ENCODE data around the gene LRRC2. TPM values are rescaled to one million over a fixed set of nuclear protein-coding genes. Genes with fewer than 3 reads are reported as not detected.

The LRRC2 gene
- total and polyA plus RNA-seq, 2 of the 13 experiments (the other 11 are each of a cell fraction or from before 2014, with no cell fraction given) = 0.27 to 0.58 TPM

- in situ Hi-C loops (cut with HindIII; ENCODE audit: extremely low pct_ligation_motif_present, low pct_unique_long_range_greater_than_20kb) (no loop called here), intact Hi-C loops (cut with micrococcal nuclease; ENCODE audit: unreplicated experiment) (no loop called here)
- whole genome bisulfite sequencing (ENCODE audit: low lambda C conversion rate) = 50% methylated on average over 2 of the region's 2 CpGs
- Histone ChIP-seq H3K79me2 (ENCODE audit: insufficient read depth, low read length) (no peaks in the 10 kb centered on the region), H3K27me3 (ENCODE audit: control insufficient read depth in 1 of 2, insufficient read depth in 2 of 2, low read length in 2 of 2) (peaks cover 0 to 2% of the 10 kb centered on the region in 2 experiments; a peak in 2 of 5 replicates), H3K9ac (ENCODE audit: insufficient read depth, low read depth, low read length) (no peak overlapping the region), H4K20me1 (ENCODE audit: insufficient read depth, low read length) (no peaks in the 10 kb centered on the region), H3K4me2 (ENCODE audit: low read depth, low read length) (no peak overlapping the region), H2AFZ (ENCODE audit: low read length) (no peak overlapping the region), H3K27ac (ENCODE audit: extremely low read length, insufficient read depth, low read length) (no peak overlapping the region), H3K36me3 (replicated peaks in 1 of 2; ENCODE audit: control insufficient read depth in 1 of 2, insufficient read depth in 2 of 2, low read length in 2 of 2) (no peaks in the 10 kb centered on the region), H3K4me1 (ENCODE audit: insufficient read depth, low read length) (no peaks in the 10 kb centered on the region), H3K9me3 (ENCODE audit: low read length) (no peaks in the 10 kb centered on the region), H3K4me3 (replicated peaks in 1 of 3; ENCODE audit: insufficient read depth in 1 of 3, low read depth in 2 of 3, low read length in 3 of 3) (no peak overlapping the region)
- ChIA-PET POLR2A (no interaction called here), CTCF (ENCODE audit: low intra/inter-chr PET ratio, low total read pairs) (no interaction called here)
- no TSS peak for BruUV-seq (replicated peaks)
- TF ChIP-seq, protein P1, sequence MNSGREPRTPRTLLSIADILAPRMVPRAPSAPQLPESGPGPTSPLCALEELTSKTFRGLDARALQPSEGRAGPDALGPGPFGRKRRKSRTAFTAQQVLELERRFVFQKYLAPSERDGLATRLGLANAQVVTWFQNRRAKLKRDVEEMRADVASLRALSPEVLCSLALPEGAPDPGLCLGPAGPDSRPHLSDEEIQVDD (CRISPR knock-in tag; IDR thresholded peaks at IDR 0.05; ENCODE audit: borderline replicate concordance) = no peak
- no peak for TF ChIP-seq CBX1 (IDR thresholded peaks at IDR 0.05; ENCODE audit: low read depth)
- TF ChIP-seq GLI4 (CRISPR knock-in tag; IDR thresholded peaks at IDR 0.05; ENCODE audit: borderline replicate concordance) = no peak
- TF ChIP-seq ZMYM3 (CRISPR knock-in tag; IDR thresholded peaks at IDR 0.05) = no peak
- TF ChIP-seq, protein P2, sequence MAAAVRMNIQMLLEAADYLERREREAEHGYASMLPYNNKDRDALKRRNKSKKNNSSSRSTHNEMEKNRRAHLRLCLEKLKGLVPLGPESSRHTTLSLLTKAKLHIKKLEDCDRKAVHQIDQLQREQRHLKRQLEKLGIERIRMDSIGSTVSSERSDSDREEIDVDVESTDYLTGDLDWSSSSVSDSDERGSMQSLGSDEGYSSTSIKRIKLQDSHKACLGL (CRISPR knock-in tag; IDR thresholded peaks at IDR 0.05) = no peak
- TF ChIP-seq PHF8 (CRISPR knock-in tag; IDR thresholded peaks at IDR 0.05) = no peak
- no peak for FAIRE-seq
- ATAC-seq = no peak
- no peak for DNase-seq (ENCODE audit: low spot score)
These were observed 53.8 kb downstream of the LRRC2 start for GRCh38 chr3:46512191-46512749.

DNA sequence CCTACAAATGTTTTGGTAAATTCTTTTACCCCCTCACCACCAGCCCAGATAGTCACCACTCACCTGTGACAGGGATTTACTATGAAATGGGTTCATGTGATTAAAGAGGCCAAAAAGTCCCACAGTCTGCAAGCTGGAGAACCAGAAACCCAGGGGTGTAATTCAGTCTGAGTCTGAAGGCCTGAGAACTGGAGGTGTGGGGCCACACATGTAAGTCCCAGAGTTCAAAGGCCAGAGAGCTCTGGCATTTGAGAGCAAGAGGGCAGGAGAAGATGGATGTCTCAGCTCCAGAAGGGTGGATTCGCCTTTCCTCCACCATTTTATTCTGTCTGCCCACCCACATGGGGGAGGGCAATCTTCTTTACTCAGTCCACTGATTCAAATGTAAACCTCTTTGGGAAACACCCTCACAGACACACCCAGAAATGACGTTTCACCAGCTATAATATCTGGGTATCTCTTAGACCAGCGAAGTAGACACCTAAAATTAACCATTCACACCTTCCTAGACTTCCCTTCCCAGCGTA lies 56.4 kb downstream of the LRRC2 start:
- Histone ChIP-seq H3K79me2 (ENCODE audit: insufficient read depth, low read length) (no peaks in the 10 kb centered on the region), H3K27me3 (ENCODE audit: control insufficient read depth in 1 of 2, insufficient read depth in 2 of 2, low read length in 2 of 2) (peaks cover 0 to 2% of the 10 kb centered on the region in 2 experiments; a peak in 2 of 5 replicates), H3K9ac (ENCODE audit: insufficient read depth, low read depth, low read length) (no peak overlapping the region), H2AFZ (ENCODE audit: low read length) (no peak overlapping the region), H3K9me3 (ENCODE audit: low read length) (no peaks in the 10 kb centered on the region), H3K4me1 (ENCODE audit: insufficient read depth, low read length) (no peaks in the 10 kb centered on the region), H3K36me3 (replicated peaks in 1 of 2; ENCODE audit: control insufficient read depth in 1 of 2, insufficient read depth in 2 of 2, low read length in 2 of 2) (no peaks in the 10 kb centered on the region), H3K4me3 (replicated peaks in 1 of 3; ENCODE audit: insufficient read depth in 1 of 3, low read depth in 2 of 3, low read length in 3 of 3) (no peak overlapping the region), H3K4me2 (ENCODE audit: low read depth, low read length) (no peak overlapping the region), H4K20me1 (ENCODE audit: insufficient read depth, low read length) (no peaks in the 10 kb centered on the region), H3K27ac (ENCODE audit: extremely low read length, insufficient read depth, low read length) (no peak overlapping the region)
- WGBS (ENCODE audit: low lambda C conversion rate) = 22% methylated on average over 4 of the region's 4 CpGs
- FAIRE-seq = no peak
- no TSS peak for BruUV-seq (replicated peaks)
- ChIA-PET CTCF (ENCODE audit: low intra/inter-chr PET ratio, low total read pairs) (no interaction called here), POLR2A (no interaction called here)
- no peak for ATAC-seq
- in situ Hi-C loops (cut with HindIII; ENCODE audit: extremely low pct_ligation_motif_present, low pct_unique_long_range_greater_than_20kb) = no loop called here
- intact Hi-C loops (cut with micrococcal nuclease; ENCODE audit: unreplicated experiment) = no loop called here
- no peak for DNase-seq (ENCODE audit: low spot score)
- TF ChIP-seq ZNF432 (CRISPR knock-in tag; IDR thresholded peaks at IDR 0.05; ENCODE audit: borderline replicate concordance) (no peak), IRF1 (CRISPR knock-in tag; IDR thresholded peaks at IDR 0.05; ENCODE audit: low read depth) (no peak), ZNF234 (CRISPR knock-in tag; conservative IDR thresholded peaks at IDR 0.05) (no peak), GABPB1 (CRISPR knock-in tag; IDR thresholded peaks at IDR 0.05) (no peak), ZNF550 (CRISPR knock-in tag; IDR thresholded peaks at IDR 0.05; ENCODE audit: borderline replicate concordance) (no peak), BATF2 (CRISPR knock-in tag; IDR thresholded peaks at IDR 0.05) (no peak), DR1 (CRISPR knock-in tag; IDR thresholded peaks at IDR 0.05) (no peak), RFX1 (IDR thresholded peaks at IDR 0.05) (no peak), GZF1 (CRISPR knock-in tag; IDR thresholded peaks at IDR 0.05) (no peak)
- TF ChIP-seq, protein P3, sequence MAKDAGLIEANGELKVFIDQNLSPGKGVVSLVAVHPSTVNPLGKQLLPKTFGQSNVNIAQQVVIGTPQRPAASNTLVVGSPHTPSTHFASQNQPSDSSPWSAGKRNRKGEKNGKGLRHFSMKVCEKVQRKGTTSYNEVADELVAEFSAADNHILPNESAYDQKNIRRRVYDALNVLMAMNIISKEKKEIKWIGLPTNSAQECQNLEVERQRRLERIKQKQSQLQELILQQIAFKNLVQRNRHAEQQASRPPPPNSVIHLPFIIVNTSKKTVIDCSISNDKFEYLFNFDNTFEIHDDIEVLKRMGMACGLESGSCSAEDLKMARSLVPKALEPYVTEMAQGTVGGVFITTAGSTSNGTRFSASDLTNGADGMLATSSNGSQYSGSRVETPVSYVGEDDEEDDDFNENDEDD (CRISPR knock-in tag; IDR thresholded peaks at IDR 0.05; ENCODE audit: borderline replicate concordance) = no peak

Data from HepG2 (cell line).